Activated naive CD4-positive, alpha-beta T cell treated with Interleukin-2 at 50 U/mL for 16 hours (primary cell): ENCODE results near the gene ZNF544.

Experiments used
- DNase-seq: peaks from one replicate; pipeline ENCODE4 v3.0.0-alpha.2; 2020

ZNF544 gene

DNA sequence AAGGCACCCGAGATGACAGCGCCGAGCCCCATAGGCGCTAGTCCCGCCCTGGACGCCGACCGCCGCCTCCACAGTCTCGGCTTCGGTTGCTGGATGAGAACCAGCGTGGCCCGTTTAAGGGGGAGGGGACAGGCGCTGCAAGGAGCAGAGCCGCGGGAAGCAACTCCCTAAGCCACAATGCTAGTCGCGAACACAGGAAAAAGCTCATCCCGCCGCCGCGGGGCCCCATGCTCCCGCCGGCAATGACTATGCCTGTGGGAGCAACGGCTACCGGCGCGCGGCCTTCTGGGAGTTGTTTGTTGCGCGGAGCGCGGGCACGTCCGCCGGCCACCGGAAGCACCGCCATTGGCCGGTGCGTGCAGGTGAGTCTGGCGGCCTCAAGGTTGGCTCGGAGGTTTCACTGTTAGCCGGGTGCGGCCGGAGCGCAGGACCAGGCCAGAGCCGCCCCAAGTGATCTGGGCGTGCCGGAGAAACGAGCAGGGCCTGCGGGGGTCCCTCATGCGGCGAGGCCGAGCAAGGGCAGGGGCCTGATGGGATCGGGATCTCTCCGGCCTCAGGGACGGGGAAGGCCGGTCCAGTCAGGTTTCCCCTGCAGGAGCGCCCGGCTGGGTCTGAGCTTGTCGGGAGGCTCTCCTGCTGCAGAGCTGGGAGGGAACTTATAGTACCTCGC lies at the start of gene ZNF544:
Gene ZNF544 (plus strand): TSS at position 330 of the 670 bp plus-strand sequence. CDS start 15,110 bp downstream, outside the sequence.
- DNase-seq = peak; percentile 60

DNA sequence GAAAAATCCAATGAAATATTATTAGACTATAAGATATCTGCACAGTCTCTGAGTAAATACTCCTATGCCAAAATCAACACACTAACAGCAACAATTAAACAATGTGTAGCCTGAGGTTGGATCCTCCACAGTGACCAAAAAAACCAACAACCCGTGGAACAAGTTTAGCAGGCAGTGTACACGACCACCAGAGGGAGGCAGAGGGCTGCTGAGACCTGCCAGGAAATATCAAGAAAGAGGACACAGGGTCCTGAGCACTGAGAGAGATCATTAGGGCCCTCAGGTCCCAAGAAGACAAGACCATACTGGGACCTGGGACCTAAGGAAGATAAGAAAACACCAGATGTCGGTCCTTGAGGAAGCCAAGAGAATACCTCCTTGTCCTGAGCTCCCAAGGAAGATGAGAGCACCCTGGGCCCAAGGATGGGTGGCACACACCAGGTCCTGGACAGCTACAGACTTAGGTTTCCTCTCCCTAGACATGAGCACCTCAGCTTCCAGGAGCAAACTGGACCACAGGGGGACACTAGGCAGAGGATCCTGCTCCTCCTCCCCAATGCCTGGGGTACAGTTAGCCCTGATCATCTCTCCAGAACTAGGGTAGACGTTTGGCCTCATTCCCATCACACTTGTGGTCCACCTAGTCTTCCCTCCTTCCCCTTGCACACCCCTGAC lies 46.7 kb upstream of the ZNF544 start:
- peak; percentile 68 for DNase-seq

DNA sequence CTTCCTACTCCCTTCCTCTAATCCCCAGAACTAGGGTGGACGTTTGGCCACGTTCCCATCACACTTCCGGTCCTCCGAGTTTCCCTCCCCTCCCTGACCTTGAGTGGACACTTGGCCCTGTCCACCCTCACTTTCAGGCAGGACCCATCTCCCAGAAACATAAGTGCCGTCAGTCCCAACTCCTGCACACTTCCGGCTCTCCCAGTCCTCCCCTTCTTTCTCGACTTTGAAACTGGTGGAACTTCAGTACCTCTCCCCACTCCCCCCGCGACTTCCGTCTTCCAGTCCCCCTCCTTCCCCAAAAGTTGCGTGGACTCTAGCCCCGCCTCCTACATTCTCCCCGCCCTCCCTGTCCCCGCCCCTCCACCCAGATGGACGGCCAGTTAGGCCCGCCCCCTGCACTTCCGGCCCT lies 46.1 kb upstream of the ZNF544 start:
- no peak for DNase-seq

DNA sequence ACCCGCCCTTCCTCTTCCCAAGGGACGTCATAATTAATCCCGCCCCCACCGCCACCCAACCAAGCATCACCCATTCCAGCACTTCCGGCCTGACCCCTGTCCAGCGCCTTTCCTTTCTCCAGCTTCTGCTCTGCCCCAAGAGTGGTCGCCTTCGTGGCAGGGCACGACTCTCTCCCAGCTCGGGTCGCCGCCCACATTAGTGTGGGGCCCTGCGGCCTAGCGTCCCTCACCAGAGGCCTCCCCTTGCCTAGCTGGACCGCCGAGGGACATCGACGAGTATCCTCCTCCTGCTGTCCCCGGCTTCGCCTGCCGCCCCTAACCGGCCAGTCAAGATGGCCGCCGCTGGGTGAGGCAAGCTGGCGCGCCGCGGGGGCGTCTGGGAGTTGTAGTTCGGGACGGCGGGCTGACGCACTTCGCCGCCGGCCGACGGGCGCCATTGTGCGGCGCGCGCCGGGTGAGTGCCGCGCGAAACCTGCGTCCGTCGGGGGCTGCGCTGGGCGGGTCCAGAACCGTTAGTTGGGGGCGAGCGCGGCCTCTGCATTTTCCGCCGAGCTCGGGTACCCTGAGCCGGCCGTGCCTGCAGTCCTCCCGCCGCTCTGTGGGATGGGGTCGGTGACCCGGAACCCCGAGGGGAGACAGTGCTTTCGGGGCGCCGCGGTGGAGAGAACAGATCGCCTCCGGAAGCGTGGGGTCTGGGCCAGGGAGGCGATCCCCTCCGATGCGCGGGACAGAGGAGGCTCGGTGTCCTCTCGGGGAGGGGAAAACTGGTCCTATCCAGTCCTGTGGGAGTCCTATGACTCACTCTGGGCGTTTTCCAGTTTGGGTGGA lies 45.5 kb upstream of the ZNF544 start, which contains the start of gene ZNF274:
Gene ZNF274 (plus strand): TSS at position 73 of the 828 bp plus-strand sequence. CDS start 905 bp downstream, outside the sequence.
- peak; percentile 94 for DNase-seq

DNA sequence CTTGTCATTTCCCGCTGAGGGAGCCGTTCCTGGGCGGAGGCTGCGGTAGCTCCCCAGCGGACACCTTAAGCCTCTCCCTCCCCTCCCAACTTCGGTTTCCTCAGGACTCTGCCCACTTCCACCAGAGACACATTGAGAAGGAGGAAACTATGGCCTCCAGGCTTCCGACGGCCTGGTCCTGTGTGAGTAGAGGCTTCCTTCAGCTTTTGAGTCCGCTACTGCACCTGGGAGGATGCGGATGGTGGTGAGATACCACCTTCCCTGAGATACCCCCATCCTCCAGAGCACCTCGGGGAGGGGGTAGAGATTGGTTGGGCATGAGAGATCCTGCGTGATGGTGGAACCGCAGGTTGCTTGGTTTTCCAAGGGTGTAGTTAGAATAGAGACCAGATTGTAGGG lies 44.9 kb upstream of the ZNF544 start:
- DNase-seq = no peak

DNA sequence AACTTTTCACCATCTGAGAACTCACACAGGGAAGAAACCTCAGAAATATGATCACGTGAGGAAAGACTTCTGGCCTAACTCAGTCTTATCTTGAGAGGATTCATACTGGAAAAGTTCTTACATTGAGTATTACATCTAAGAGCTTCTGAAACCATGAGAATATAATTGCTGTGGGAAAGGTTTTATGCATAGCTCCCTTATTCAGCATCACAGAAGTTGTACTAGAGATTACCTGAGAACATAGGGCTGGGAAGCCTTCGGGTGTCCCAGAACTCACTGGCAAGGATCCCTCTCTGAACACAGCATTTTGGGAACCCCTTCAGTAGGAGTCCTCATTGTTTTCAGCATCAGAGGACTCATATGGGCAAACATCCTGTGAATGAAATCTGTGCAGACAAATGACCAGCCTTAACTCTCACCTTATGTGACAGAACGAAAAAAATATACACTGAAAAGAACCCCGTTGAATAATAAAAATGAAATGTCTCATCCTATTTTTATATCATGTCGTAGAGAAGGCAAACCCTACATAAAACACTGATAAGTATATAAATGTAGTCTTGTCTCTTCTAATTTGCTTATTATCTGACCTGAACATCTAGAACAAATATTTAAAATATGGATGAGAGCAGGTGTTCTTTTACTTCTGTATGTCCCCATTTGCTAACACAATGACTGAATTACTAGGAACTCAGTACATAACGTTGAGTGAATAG lies 31.7 kb upstream of the ZNF544 start:
- no peak for DNase-seq

DNA sequence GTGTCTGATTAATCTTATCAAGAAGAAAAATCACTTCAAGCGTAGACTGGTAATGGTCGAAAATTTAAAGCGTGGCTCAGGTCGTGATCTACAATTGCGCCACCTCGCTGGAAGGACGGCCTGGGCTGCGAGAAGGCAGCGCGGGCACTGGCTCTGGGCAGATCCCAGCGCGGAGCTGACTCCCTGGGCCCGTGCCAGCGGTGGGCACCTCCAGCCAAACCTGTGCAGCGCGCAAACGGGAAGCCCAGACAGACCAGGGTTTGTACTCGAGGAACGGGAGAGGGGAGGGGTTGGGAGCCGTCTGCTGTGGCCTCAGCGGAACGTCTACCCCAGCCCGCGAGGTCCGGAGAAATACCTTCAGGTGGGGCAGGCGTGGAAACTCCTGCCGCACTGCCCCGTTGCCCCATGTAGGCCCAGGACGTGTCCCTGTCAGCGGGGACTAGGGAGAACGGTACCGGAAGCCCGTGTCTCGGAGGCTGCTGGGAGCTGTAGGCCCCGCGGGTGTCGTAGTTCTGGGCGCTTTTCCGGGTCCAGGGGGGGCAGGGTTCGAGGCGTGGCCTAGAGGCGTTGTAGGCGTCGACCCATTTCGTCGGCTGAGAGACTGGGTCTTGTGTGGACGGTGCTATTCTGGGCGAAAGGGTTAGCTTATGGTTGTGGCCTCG lies 24.8 kb upstream of the ZNF544 start:
- DNase-seq = no peak

DNA sequence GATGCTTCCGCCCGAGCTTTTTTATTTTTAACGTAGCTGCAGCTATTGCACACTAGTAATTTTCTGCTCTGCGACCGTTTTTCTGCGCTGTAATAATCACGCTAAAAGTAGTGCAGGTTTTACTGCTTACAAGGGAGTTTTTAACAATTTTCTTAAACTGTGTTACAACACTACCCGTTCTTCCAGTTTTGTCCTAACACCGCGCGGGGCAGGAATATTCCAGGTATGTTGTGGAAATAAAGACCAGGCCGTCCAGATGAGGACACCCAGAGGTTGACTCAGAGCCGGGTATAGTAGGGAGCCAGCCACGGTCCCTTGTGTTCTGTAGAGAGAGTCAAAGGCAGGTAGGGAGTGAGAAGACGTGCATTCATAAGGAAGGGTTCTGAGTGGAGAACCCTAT lies 24.1 kb upstream of the ZNF544 start:
- DNase-seq = no peak

DNA sequence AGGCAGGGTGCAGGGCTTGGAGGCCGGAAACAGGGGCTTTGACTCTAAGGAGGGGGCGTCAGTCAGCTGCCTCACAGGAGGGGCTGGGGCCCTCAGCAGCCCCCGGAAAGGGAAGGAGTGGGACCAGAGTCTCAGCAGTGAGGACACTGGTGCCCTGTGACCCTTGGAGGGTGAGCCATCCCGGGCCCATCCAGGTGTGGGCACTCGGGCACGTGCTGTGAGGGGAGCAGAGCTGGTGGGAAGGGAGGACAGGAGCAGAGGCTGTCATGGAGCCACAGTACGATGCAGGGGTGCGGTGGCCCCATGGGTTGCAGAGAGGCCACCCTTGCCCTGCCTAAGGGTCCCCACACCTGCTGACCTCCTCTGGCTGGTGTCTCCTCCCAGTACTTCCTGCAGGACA lies 19.1 kb upstream of the ZNF544 start:
- no peak for DNase-seq

DNA sequence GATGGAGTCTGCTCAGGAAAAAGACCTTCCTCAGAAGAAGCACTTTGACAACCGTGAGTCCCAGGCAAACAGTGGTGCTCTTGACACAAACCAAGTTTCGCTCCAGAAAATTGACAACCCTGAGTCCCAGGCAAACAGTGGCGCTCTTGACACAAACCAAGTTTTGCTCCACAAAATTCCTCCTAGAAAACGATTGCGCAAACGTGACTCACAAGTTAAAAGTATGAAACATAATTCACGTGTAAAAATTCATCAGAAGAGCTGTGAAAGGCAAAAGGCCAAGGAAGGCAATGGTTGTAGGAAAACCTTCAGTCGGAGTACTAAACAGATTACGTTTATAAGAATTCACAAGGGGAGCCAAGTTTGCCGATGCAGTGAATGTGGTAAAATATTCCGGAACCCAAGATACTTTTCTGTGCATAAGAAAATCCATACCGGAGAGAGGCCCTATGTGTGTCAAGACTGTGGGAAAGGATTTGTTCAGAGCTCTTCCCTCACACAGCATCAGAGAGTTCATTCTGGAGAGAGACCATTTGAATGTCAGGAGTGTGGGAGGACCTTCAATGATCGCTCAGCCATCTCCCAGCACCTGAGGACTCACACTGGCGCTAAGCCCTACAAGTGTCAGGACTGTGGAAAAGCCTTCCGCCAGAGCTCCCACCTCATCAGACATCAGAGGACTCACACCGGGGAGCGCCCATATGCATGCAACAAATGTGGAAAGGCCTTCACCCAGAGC lies 16.2 kb upstream of the ZNF544 start:
- DNase-seq = no peak

DNA sequence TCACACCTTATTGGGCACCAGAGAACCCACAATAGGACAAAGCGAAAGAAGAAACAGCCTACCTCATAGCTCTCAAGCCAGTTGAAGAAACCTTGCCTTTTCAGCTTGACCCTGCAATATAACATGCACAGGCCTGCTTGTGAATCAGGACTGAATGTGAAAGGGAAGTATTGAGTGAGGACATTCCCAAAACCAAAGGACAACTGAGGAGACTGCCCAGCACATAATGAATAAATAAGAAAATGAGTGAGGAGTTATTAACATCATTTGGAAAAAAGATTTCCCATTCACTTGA lies 15.7 kb upstream of the ZNF544 start:
- no peak for DNase-seq

DNA sequence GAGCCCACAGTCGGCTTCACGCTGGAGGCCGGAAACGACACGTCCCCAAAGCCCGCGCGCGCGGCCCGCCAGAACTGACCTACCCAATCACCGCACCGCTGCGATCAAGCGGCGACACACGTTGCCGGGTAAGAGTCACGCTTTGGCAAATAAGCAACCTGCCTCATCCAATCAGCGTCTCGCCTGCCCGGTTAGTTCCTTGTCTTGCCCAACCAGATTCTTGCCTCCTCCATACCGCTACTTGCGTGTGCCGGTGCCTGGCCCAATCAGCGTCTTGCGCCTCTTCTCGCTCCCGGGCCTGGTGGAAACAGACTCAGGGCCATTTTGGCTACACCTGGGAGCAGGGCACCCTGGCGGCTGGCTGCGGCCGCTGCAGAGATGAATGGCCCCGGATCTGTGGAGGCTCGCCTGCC lies 11.6 kb upstream of the ZNF544 start:
- no peak for DNase-seq

DNA sequence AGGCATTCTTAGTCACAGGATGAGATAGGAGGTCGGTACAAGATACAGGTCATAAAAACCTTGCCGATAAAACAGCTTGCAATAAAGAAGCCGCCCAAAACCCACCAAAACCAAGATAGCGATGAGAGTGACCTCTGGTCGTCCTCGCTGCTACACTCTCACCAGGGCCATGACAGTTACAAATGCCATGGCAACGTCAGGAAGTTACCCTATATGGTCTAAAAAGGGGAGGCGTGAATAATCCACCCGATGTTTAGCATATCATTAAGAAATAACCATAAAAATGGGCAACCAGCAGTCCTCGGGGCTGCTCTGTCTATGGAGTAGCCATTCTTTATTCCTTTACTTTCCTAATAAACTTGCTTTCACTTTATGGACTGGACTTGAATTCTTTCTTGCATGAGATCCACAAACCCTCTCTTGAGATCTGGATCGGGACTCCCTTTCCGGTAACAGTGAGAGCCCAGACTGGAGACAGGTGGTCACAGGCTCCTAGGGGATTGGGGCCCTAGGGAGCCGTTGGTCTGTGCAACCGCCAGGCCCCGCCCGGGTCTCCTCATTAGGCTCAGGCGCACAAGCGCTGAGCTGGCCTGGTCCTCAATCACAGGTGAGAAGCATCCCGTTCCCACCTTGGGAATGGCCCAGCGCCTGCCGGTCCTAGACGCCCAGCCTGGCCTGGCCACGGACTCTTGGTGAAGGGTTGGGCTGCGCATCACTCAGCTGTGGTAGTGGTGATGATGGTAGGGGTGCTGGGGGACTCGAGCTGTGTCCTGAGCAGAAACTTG lies 10.9 kb upstream of the ZNF544 start:
- no peak for DNase-seq

DNA sequence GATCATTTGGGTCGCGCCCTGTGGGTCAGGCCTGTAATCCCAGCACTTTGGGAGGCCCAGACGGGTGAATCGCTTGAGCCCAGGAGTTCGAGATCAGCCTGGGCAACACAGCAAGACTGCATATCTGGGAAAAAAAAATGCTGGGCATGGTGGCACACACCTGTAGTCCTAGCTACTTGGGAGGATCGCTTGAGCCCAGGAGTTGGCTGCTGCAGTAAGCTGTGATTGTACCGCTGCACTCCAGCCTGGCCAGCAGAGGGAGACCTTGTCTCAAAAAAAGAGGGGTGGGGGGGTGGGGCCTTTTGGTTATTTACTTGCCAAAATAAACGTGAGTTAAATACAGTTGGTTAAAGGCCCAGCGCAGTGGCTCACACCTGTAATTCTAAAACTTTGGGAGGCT lies 9.8 kb upstream of the ZNF544 start:
- DNase-seq = peak; percentile 28

DNA sequence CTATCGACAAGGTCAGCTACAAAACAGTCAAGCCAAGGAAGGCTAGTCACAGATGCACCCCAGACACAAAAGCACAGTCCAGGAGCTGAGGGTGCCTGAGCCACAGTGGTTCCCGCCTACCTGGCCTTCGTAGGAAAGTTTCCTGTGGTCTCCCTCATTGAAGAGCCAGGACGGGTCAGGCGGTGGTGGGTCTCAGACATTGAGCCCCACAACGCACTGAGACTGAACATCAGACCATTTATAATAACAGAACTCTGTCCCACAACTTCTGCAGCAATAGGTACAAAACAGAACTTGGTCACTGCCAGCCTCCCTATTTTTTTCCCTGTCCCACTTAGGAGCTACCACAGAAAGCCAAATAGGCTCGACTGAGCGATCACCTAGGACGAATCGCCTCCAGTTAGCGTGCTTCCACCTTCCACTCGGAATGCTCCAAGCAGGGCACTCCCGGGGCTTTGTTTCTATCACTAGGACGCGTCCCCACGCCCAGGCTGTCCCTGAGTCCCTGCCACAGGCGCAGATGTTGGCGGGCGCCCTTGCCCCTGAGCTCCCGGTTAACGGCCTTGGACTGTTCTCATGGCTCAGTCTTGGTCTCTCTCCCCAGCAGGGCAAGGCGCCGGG lies 640 bp upstream of the ZNF544 start:
- no peak for DNase-seq

DNA sequence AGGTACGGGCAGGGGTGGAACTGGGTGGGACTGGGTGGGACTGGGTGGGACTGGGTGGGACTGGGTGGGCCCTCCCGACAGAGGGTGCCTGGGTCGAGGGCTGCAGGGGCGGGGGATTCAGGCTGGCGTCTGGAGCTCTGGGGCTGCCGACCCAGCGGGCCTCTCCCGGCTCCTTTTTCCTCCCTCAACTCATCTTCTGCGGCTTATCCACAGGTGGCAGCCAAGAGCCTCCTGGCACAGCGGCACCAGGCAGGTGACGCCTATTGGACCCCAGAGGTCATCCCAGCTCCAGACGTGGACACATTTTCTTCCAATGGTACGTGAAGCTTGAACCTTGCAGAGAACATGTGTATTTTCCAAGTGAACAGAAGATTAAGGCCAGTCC lies 533 bp downstream of the ZNF544 start:
- peak; percentile 16 for DNase-seq

DNA sequence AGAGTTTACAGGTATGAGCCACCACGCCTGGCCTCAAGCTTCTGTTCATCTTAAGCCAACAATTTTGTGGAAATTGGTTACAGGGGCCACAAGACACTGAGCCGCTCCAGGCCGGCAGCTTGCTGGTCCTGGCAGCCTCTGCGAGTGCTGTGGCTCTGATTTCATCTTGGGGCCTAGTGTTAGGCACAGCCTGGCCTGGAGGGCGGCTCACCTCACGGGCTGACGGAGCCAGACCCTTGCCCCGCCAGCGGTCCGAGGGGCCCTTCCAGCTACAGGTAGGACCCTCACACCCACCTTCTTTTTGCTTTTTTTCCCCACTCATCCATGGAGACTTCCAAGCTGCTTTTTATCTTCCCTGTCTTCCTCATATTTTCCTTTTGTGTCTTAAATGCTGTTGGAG lies 8.6 kb downstream of the ZNF544 start:
- no peak for DNase-seq

DNA sequence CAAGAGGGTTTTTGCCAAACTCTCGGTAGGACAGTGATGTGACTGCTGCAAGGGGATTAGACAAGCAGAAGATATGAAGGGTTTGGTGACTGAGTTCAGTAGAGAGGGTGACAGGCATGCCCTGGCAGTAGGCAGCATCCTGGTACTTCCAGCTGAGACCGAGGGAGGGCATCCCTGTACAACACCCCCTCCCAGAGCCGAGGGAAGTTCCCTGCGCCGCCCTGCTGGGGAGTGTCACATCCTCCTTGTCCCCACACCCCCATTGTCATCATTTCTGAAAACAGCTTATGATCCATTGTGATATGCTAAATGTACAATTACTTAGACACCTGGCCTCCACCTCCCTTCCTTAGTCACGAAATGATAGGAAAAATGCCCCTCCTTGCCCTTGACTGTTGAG lies 14.6 kb downstream of the ZNF544 start:
- no peak for DNase-seq

DNA sequence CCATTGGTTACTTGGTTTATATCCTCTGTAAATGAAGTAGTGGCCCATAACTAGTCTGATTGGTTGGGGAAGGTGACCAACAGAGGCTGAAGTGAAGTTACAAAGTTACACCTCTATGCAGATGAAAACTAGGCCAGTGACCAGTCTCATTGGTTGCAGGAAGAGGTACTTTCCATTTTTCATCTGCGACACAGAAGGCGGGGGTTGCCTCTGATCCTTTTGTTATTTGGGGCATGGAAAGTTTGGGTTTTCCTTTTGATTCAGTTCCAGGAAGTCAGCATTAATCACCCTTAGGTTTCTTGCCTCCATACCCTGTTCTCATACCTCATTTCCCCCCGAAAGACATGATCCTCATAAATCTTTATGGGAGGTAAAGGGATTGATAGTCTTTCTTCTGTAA lies 20.2 kb downstream of the ZNF544 start:
- no peak for DNase-seq

DNA sequence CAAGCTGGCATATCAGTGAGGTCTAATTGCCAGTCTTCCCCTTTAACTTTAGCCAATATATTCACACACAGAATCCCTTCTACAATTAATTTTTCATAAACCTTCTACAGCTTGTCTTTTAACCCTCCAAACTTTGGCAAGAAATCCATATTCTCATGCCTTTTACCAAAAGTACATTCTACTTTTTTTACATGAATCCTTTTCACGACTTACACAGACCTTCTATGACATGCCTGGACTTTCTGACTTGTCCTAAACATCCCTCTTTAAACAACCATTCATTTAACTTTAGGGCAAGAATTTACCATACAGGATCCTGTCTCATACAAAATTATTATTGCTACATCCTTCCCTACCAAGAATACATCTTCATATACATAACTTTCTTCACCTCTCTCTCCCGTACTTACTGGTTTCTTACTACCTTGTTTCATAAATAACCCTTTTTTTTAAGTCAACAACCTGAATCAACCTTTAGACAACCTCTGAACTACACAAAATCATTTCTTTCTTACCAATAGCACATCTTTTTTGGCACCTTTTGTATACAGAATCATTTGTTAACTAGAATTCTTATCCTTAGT lies 23.5 kb downstream of the ZNF544 start:
- no peak for DNase-seq
